Neural progenitor cell (in vitro differentiated cells): Measurements from ENCODE around the gene MRPS34. TPM values are rescaled to one million over a fixed set of nuclear protein-coding genes. Genes with fewer than 3 reads are reported as not detected.

Experiments used
- DNase-seq: peaks from one replicate; pipeline ENCODE4 v3.0.0-alpha.2; 2016; ENCODE audit warnings: low spot score
- H2AFZ ChIP-seq: fragments of 200-600 bp; sonication (generic); replicated peaks from 2 replicates; pipeline ENCODE4 v1.6.1; 2016; ENCODE audit warnings: antibody characterized with exemption
- H3F3A ChIP-seq: fragments of 200-600 bp; sonication (generic); 2 replicates; pipeline ENCODE4 v1.6.1; 2016; ENCODE audit warnings: antibody characterized with exemption, low read depth
- H3K27ac ChIP-seq: fragments of 200-600 bp; sonication (generic); 2 replicates; pipeline ENCODE4 v1.5.1; 2016; ENCODE audit warnings: mild to moderate bottlenecking
- H3K27me3 ChIP-seq: fragments of 200-600 bp; sonication (generic); 2 replicates; pipeline ENCODE4 v1.6.1; 2016; ENCODE audit warnings: mild to moderate bottlenecking, moderate library complexity
- H3K36me3 ChIP-seq: fragments of 200-600 bp; sonication (generic); 2 replicates; pipeline ENCODE4 v1.5.1; 2016
- H3K4me1 ChIP-seq: fragments of 200-600 bp; sonication (generic); 2 replicates; pipeline ENCODE4 v1.6.1; 2016; ENCODE audit warnings: mixed run types
- H3K4me2 ChIP-seq: fragments of 200-600 bp; sonication (generic); 2 replicates; pipeline ENCODE4 v1.6.1; 2016
- H3K4me3 ChIP-seq: fragments of 200-600 bp; sonication (generic); 2 replicates; pipeline ENCODE4 v1.5.1; 2016
- H3K79me2 ChIP-seq: fragments of 200-600 bp; sonication (generic); 2 replicates; pipeline ENCODE4 v1.6.1; 2016; ENCODE audit warnings: low read depth
- H3K9ac ChIP-seq: fragments of 200-600 bp; sonication (generic); 2 replicates; pipeline ENCODE4 v1.6.1; 2016
- H3K9me3 ChIP-seq: fragments of 200-600 bp; sonication (generic); 2 replicates; pipeline ENCODE4 v1.5.1; 2016; ENCODE audit warnings: low read depth
- H4K20me1 ChIP-seq: fragments of 200-600 bp; sonication (generic); 2 replicates; pipeline ENCODE4 v1.6.1; 2016; ENCODE audit warnings: low read depth
- H3K27ac Mint-ChIP-seq: 3 replicates; pipeline ENCODE4 v1.8.0; 2021; ENCODE audit warnings: mixed read lengths
- H3K27me3 Mint-ChIP-seq: 2 replicates; pipeline ENCODE4 v1.8.0; 2022; ENCODE audit warnings: low read depth, mild to moderate bottlenecking, inconsistent platforms, moderate library complexity, mixed read lengths; ENCODE audit not compliant: insufficient read depth
- H3K36me3 Mint-ChIP-seq: 3 replicates; pipeline ENCODE4 v1.8.0; 2021; ENCODE audit warnings: mixed read lengths
- H3K4me1 Mint-ChIP-seq: 3 replicates; pipeline ENCODE4 v1.8.0; 2021; ENCODE audit warnings: mixed read lengths
- H3K4me3 Mint-ChIP-seq: 3 replicates; pipeline ENCODE4 v1.8.0; 2021; ENCODE audit warnings: mild to moderate bottlenecking, moderate library complexity, mixed read lengths
- H3K9me3 Mint-ChIP-seq: 3 replicates; pipeline ENCODE4 v1.8.0; 2020; ENCODE audit warnings: mixed read lengths
- EZH2 ChIP-seq: fragments of 200-600 bp; sonication (generic); IDR thresholded peaks from 2 replicates; pipeline ENCODE4 v1.6.1; 2017; ENCODE audit warnings: antibody characterized with exemption, mild to moderate bottlenecking, moderate library complexity
- EZH2phosphoT487 ChIP-seq: fragments of 200-600 bp; sonication (generic); IDR thresholded peaks from 2 replicates; pipeline ENCODE4 v1.6.1; 2017; ENCODE audit warnings: antibody characterized with exemption
- total RNA-seq: library from RNA; depleted of rRNA; stranded (reverse); fragments of >200 nt; gene quantifications from 2 replicates; pipeline ENCODE4 v1.2.3, GENCODE V29; 2015; ENCODE audit warnings: low replicate concordance
- TF ChIP-seq, protein P1 (sequence below): fragments of 200-600 bp; sonication (generic); IDR thresholded peaks from 2 replicates; pipeline ENCODE4 v1.5.1; 2017; ENCODE audit warnings: antibody characterized with exemption, mild to moderate bottlenecking

MRPS34 gene
- total RNA-seq, 1 donor from 2014 or later, result 48.4 TPM

DNA sequence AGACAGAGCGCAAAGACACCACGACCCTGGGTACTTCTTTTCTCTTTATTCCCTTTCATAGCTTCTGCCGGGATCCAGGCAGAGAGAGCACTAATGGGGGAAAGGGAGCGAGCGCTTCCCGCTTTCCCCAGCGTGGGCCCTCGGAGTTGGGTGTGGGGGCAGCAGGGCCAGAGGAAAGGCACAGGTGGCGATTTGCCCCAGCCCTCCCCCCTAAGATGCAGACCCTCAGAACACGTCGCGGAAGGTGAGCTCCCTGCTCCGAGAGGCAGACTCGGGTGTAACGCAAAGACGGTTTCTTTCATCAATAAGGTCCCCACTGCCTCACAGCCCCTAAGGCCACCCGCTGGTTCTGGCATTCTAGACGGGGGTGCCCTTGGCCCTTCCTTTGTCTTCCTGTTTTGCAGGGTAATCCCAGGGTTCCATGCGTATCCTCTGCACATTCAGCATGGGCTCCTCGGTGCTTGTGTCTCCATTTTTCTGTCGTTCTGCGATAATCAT is 1.0 kb downstream of the MRPS34 start:
- peaks cover 5% of the 10 kb centered on the region for H3K4me1 ChIP-seq
- Mint-ChIP-seq H3K4me1 (peaks cover 10% of the 10 kb centered on the region), H3K27me3 (peaks cover 7% of the 10 kb centered on the region), H3K27ac (no peak overlapping the region), H3K4me3 (peak overlapping the region; percentile 97), H3K36me3 (peaks cover 3% of the 10 kb centered on the region), H3K9me3 (no peaks in the 10 kb centered on the region)
- TF ChIP-seq EZH2, result no peak
- H3K4me2 ChIP-seq, result peak overlapping the region; percentile 95
- peaks cover 38% of the 10 kb centered on the region for H4K20me1 ChIP-seq
- H3K79me2 ChIP-seq, result peaks cover 25% of the 10 kb centered on the region
- H3F3A ChIP-seq, result peaks cover 7% of the 10 kb centered on the region
- no peak overlapping the region for H2AFZ ChIP-seq
- peak; percentile 35 for DNase-seq
- H3K36me3 ChIP-seq, result no peaks in the 10 kb centered on the region
- no peaks in the 10 kb centered on the region for H3K9me3 ChIP-seq
- H3K9ac ChIP-seq, result no peak overlapping the region
- H3K27ac ChIP-seq, result no peak overlapping the region
- peak overlapping the region; percentile 83 for H3K4me3 ChIP-seq
- no peaks in the 10 kb centered on the region for H3K27me3 ChIP-seq

DNA sequence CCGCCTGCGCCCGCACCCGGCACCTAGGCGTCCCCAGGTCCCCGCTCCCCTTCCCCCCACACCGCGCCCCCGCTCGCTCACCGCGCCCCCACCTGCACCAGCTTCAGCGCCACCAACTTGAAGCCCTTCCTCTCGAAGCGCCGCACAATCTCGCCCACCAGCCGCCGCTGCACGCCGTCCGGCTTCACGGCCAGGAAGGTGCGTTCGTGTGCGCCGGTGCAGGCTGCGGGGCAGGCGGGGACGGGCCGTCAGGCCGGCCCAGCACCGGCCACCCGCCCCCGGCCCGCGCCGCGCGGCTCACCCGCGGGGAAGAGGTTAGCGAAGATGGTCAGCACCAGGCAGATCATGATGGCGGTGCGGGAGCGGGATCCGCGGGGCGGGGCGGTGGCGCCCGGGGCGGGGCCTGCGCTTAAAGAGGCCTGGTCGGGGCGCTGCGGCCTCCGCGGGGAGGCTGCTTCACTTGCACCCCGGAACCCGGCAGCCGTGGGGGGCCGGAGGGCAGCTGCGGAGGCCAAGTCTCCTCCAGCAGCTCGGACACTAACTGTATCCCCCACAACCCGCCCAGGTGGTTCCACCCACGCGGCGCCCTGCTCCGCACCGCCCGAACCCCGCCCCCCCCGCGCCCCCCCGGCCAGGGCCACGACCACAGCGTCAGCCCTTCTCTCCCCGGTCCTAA is 1.6 kb downstream of the MRPS34 start, which contains the start of gene NME3:
Gene NME3, minus strand, starts transcription at position 356 of the 676 bp plus-strand sequence. Its CDS starts 9 bp downstream, at position 347.
- Mint-ChIP-seq H3K4me1 (peaks cover 10% of the 10 kb centered on the region), H3K4me3 (peak within 1 kb of the TSS; percentile 97), H3K27me3 (peaks cover 7% of the 10 kb centered on the region), H3K27ac (no peak within 1 kb of the TSS), H3K36me3 (peaks cover 3% of the 10 kb centered on the region), H3K9me3 (no peaks in the 10 kb centered on the region)
- Histone ChIP-seq H3F3A (peaks cover 7% of the 10 kb centered on the region), H3K9me3 (no peaks in the 10 kb centered on the region), H4K20me1 (peaks cover 38% of the 10 kb centered on the region), H3K27ac (no peak within 1 kb of the TSS), H3K4me1 (peaks cover 5% of the 10 kb centered on the region), H2AFZ (no peak within 1 kb of the TSS), H3K27me3 (no peaks in the 10 kb centered on the region), H3K36me3 (no peaks in the 10 kb centered on the region), H3K4me2 (peak within 1 kb of the TSS; percentile 95), H3K4me3 (peak within 1 kb of the TSS; percentile 83), H3K79me2 (peaks cover 25% of the 10 kb centered on the region), H3K9ac (no peak within 1 kb of the TSS)
- TF ChIP-seq EZH2phosphoT487 (no peak), EZH2 (no peak)
- TF ChIP-seq, protein P1, sequence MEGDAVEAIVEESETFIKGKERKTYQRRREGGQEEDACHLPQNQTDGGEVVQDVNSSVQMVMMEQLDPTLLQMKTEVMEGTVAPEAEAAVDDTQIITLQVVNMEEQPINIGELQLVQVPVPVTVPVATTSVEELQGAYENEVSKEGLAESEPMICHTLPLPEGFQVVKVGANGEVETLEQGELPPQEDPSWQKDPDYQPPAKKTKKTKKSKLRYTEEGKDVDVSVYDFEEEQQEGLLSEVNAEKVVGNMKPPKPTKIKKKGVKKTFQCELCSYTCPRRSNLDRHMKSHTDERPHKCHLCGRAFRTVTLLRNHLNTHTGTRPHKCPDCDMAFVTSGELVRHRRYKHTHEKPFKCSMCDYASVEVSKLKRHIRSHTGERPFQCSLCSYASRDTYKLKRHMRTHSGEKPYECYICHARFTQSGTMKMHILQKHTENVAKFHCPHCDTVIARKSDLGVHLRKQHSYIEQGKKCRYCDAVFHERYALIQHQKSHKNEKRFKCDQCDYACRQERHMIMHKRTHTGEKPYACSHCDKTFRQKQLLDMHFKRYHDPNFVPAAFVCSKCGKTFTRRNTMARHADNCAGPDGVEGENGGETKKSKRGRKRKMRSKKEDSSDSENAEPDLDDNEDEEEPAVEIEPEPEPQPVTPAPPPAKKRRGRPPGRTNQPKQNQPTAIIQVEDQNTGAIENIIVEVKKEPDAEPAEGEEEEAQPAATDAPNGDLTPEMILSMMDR, result no peak
- peak; percentile 80 for DNase-seq

DNA sequence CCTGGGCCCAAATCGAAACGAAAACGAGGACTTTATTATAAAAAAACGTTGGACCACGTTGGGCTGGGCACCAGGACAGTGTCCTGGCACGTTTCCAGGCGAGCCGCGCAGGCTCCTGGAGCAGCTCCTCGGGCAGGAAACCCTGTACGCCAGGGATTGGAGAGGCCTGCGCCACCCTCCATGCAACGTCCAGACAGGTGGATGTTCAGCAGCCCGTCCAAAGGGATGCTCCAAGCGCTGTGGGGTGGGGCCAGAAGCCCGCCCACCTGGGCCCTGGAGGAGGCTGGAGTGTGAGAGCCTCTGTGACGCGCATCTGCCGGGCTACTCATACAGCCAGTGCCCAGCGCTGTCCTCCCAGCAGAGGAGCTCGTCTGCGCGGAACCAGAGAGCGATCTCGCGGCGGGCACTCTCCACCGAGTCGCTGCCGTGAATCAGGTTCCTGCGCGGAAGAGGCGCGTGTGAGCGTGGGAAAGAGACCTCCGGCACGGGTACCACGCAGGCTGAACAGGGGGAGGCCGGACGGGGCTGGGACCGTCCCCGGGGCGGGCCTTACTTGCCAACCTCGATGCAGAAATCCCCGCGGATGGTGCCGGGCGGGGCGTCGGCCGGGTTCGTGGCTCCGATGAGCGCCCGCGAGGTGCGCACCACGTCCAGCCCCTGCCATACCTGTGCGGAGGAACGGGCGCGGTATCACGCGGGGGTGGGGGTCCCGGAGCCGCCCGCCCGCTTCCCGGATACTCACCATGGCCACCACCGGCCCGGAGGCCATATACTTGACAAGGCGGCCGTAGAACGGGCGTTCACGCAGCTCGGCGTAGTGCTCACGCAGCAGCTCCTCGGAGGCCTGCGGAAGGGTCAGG is 2.4 kb downstream of the MRPS34 start:
- peaks cover 38% of the 10 kb centered on the region for H4K20me1 ChIP-seq
- Mint-ChIP-seq H3K27ac (no peak overlapping the region), H3K36me3 (peaks cover 3% of the 10 kb centered on the region), H3K27me3 (peaks cover 7% of the 10 kb centered on the region), H3K4me1 (peaks cover 10% of the 10 kb centered on the region), H3K9me3 (no peaks in the 10 kb centered on the region), H3K4me3 (peak overlapping the region; percentile 79)
- peaks cover 5% of the 10 kb centered on the region for H3K4me1 ChIP-seq
- no peak overlapping the region for H3K27ac ChIP-seq
- TF ChIP-seq EZH2phosphoT487, result no peak
- TF ChIP-seq EZH2, result no peak
- TF ChIP-seq, protein P1, result no peak
- no peaks in the 10 kb centered on the region for H3K36me3 ChIP-seq
- no peaks in the 10 kb centered on the region for H3K27me3 ChIP-seq
- no peaks in the 10 kb centered on the region for H3K9me3 ChIP-seq
- H3F3A ChIP-seq, result peaks cover 7% of the 10 kb centered on the region
- H3K79me2 ChIP-seq, result peaks cover 25% of the 10 kb centered on the region
- peak; percentile 55 for DNase-seq
- H2AFZ ChIP-seq, result no peak overlapping the region
- H3K9ac ChIP-seq, result no peak overlapping the region
- H3K4me3 ChIP-seq, result peak overlapping the region; percentile 83
- peak overlapping the region; percentile 95 for H3K4me2 ChIP-seq
